ENCODE results near the gene BLTP2. TPM values are rescaled to one million over a fixed set of nuclear protein-coding genes. Genes with fewer than 3 reads are reported as not detected.
"Not testable (repeated sequence)": the region's sequence is repeated elsewhere in the genome, so short reads cannot be mapped to it uniquely, and the experiment has no call there.

BLTP2 gene
- 163 TPM for total RNA-seq
- long read RNA-seq, transcript KIAA0100-210 (11 exons, 1,582 nt): major isoform, 10 of 23 reads
- long read RNA-seq, partial matches to known transcripts: 3 of 23 reads
- long read RNA-seq, other reads (novel, unspliced or antisense): 10 of 23 reads

DNA sequence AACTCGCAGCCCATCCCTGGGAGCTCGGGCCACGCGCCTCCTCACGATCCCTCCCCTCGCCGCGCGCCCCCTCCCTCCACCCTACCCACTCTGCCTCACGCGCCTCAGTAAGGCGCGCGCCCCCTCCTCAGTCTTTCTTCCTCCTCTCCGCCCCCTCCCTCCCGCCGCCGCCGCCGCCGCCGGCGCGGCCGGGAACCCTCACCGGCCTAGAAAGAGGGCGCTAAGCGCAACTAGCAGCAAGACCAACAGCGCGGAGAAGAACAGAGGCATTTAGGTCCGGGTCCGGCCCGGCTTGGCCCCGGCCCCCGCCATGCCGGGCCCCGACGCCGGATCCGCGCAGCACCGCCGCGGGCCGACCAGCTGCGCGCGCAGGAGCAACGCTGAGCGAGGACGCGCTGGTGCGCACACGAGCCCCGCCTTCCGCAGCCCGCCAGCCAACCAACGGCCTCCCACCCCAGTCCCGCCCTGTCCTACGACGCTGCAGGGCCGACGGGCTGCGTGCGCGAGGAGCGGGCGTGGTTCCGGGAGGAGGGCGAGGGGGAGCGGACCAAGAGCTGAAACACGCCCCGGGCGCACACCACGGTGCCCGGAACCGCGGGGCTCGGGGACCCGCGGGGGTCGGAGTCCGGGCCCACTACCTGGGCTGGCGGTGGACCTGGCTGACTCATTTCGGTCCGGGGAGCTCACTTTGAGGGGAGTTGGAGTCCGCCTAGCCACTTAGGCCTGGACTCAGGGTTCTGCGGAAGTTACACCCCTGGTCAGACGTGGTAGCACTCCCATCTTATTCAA, at the start of gene BLTP2:
TSS of gene BLTP2 (minus strand) at position 372 of the 789 bp plus-strand sequence. CDS start at position 270, 102 bp downstream.
- peak; percentile 99 for DNase-seq (ENCODE audit: low spot score)

DNA sequence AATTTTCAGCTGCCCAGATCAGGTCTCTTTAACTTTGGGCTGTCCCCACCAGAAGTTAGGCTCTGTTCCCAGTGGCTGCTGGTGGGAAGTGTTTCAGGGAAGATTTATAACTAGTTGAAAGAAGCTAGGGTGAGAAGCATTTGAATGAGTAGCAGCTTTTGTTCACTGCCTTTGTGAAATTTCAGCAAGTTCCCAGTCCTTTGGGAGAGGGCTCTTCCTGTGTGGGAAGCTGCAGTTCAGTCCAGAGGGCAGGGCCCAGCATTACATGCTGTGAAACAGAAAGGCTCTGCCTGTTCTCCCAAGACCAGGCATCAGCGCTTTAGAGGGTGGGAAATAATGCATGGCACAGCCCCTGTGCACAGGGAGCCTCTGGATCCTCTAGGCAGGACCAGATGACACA, 48.9 kb upstream of the BLTP2 start:
- no peak for DNase-seq (ENCODE audit: low spot score)

DNA sequence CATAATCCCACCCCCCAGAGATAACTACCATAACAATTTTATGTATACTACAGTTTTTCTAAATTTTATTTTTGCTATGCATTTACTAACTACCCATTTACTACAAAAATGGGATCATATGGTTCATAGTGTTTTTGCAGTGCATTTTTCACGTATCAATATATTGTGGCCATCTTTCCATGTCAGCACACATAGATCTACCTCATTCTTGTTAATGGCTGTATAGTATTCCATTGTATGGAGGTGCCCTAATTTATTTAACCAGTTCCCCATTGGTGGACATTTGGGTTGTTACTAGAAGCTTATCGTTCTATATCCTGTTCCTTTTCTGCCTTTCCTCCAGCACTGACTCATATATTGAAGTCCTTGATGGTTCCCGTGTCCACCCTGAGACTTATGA, 44.1 kb upstream of the BLTP2 start:
- no peak for DNase-seq (ENCODE audit: low spot score)

DNA sequence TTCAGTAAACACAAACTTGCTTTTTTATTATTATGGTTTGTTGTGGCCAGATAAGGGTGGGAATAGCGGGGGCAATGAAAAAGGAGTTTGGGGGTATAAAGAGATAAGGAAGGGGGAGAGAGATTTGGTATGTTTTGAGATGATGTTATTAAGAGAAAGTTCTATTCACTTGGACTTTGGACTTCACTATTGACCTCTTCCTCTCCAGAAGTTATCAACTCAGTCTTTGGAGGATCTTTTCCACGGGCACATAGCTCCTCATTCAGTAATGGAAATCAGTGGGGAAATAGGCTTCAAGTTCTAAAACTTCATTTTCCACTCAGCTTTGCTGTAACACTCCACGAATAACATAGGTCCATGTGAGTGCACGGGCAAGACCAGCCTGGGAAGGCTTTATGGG, 43.5 kb upstream of the BLTP2 start:
- no peak for DNase-seq (ENCODE audit: low spot score)

DNA sequence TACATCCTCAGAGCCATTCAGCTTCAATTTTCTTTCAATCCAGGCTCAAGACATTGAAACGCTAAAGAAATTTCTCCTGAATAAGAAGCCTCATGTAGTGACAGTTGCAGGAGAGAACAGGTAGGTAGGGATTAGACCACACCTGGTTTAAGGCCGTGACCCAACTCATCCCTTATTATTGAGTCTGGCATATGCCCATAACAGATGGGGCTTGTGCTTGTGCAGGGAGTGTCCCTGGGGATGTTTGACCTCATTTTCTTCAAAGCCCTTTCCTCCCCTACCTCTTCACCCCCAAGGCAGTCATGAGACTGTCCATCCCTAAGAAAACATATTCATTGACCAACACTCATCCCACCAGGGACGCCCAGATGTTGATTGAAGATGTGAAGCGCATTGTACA, 41.3 kb upstream of the BLTP2 start:
- DNase-seq (ENCODE audit: low spot score): no peak

DNA sequence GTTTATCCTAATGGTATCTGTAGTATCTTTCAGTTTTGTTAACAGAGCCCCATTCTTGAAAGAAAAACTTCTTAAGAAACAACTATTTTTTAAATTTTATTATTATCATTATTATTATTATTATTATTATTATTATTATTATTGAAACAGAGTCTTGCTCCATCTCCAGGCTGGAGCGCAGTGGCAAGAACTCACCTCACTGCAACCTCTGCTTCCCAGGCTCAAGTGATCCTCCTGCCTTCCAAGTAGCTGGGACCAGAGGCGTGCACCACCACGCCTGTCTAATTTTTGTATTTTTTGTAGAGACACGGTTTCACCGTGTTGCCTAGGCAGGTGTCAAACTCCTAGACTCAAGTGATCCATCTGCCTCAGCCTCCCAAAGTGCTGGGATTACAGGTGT, 40.4 kb upstream of the BLTP2 start:
- DNase-seq (ENCODE audit: low spot score): peak; percentile 28

DNA sequence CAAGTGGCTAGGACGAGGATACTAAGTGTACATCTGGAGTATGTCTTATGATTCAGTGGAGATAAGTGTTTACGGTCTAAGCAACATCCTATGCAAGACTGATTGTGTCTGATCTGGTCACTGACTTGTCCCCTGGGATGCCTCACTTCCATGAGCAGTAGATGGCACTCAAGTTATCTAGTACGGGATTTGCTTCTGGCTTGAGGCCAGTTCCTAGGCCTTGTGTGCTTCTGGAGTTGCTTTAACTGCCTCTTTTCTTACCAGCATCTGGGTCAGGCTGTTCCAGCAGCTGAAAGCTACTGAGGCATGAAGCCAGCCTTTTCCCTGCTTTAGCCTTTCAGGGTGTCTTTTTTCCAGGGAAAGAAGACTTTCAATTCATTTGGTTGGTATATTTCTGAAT, 40.0 kb upstream of the BLTP2 start:
- peak; percentile 39 for DNase-seq (ENCODE audit: low spot score)

DNA sequence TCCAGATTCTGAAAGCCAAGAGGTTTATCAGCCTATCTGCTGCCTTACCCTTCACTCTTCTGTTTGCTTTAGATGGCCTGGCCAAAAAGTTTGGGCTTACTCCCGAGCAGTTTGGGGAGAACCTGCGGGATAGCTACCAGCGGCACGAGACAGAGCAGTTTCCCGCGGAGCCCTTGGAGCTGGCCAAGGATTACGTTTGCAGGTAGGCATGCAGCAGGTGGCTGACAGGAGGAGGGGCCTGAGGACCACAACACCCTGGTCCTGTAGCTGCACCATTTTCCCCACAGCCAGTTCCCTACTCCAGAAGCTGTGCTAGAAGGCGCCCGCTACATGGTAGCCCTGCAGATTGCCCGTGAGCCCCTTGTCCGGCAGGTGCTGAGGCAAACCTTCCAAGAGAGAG, 37.7 kb upstream of the BLTP2 start:
- DNase-seq (ENCODE audit: low spot score): peak; percentile 49

DNA sequence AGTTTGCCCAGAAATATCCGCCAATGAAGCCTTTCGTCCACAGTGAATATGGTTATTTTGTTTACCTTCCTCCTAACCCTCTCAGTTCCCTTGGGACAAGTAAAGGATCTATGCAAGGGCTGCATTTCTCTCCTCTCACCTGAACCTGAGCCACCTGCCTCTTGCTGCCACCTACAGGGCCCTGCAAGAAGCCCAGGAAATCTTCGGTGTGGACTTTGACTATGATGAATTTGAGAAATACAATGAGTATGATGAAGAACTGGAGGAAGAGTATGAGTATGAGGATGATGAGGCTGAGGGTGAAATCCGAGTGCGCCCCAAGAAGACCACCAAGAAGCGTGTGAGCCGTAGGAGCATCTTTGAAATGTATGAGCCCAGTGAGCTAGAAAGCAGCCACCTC, 31.0 kb upstream of the BLTP2 start:
- DNase-seq (ENCODE audit: low spot score): no peak

DNA sequence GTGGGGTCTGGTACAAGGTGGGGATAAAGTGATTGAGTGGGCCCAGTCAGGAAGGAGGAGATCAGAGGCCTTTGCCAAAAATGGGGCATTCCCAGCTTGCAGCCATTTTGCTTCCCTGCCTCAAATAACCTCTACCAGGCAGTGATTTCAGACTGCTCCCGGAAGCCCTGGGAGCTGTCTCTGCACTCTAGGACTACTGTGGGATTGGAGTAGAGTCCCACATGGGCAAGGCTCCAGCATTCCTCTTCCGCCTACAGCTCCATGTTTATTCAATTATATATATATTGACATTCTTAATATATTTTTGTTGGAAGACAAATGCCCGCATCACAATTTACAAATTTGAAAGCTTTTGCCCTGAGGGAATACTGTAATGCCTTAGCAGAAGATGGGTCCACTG, 30.5 kb upstream of the BLTP2 start:
- no peak for DNase-seq (ENCODE audit: low spot score)

DNA sequence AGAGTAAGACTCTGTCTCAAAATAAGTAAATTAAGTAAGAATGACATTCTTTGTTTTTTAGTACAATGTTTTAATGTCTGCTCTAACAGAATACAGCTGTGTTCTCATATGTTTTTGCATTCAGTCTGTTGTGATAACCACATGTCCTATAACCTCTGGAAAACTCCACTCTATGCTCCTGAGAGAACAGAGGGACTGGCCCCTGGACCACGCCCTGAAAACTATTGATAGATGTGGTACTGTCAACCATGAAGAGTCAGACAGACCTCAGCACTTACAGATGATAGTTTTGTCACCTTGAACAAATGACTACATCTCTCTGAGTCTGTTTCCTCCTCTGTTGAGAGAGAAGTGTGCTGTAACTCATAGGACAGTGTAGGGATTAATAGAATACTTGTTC, 25.0 kb upstream of the BLTP2 start:
- peak; percentile 51 for DNase-seq (ENCODE audit: low spot score)

DNA sequence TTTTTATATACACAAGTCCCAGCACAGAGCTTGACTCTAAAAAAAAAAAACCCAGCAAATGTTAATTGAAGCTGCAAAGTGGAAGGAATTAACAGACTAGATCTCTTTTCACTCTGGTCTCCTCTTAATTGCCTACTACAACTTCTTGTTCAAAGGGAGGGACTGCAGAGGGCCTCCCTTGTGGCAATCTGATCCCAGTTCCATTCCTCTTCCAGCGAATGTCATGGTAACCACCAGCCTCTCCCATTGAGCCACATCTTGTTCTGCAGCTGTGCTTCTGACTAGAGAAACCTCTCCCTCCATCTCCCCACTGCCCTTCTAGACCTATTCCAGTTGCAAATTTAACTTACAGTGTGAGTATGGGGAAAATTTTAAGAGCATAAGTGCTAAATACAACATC, 22.9 kb upstream of the BLTP2 start:
- DNase-seq (ENCODE audit: low spot score): no peak

DNA sequence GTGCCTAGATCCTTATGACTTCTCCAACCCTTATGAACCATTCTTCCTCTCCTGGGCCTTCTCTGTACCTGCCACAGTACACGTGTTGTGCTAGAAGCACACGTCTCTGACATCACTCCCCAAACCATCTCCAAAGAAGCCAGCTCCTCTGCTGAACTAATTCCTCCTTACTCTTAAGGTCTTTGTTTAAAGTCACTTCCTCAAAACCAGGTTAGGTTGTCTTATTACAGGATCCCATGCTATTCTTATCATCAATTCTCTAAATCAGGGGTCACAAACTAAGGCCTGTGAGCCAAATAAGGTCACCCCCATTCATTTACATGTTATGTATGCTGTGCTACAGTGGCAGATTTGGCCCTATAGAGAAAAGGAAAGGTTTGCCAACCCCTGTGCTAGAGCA, 21.0 kb upstream of the BLTP2 start:
- DNase-seq (ENCODE audit: low spot score): no peak

DNA sequence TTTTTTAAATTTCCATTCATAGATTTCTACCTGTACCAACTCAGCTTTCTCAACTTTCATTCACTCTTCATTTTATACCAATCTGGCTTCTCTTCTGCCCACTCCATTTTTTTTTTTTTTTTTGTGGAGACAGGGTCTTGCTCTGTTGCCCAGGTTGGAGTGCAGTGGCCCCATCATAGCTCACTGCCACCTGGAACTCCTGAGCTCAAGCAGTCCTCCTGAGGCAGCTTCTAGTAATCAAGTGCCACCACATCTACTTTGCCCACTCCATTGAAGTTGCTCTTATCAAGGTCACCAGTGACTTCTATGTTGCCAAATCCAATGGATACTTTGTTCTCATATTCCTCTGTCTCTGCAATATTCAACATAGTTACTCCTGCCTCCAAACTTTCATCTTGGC, 18.8 kb upstream of the BLTP2 start:
- no peak for DNase-seq (ENCODE audit: low spot score)

DNA sequence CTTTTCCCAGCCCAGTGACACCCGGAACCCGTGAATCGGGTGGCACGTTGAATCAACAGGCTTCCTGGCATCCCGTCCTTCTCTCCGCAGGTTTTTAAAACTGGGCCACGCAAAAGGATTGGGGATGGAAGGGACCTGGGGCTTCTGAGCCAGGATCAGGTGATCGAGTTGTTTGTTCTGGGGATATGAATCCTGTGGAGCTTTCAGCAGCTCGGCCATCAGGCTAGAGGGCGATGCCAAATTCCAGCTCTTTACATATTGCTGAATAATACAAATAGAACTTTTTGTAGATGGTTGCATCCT, 17.5 kb upstream of the BLTP2 start:
- no peak for DNase-seq (ENCODE audit: low spot score)

DNA sequence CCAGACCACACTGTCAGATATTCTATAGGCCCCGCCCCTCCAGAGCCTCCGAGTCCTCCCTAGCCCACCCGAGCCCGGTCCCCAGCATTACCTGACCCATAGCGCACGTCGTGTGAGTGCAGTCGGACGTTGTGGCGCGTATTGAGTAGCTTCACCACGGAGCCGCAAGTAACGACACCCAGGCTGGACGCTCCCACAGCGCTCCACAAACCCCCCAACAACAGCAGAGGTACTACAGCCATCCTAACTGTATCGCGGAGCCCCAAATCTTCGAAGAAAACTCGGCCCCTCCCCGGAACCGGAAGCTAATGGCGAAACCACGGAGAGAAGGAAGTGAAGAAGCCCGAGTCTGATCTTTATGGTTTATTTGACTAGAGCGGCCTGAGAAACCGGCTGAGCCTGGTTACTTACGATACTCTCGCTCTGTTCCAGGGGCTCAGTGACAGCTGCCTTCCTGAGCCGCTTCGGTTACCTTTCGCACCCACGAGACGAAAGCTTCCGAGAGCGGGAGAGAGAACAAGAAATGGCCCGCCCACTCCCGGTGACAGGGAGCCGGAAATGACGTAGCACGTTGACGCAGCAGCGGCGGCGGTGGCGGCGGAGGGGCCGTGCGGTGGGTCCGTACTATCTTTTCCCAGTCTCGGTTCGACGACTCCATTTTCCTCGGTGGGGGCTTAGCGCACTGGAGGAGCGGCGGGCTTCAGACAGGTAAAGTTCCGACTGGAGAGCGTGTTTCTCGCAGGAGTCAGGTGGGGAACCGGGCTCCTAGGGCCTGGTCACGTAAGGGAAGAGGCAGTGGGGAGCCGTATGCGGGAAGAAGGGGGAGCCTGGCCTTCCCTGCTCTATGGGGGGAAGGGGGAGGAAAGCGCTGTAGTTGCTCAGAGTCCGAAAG, 16.9 kb upstream of the BLTP2 start, which contains the start of the genes SDF2 and SUPT6H:
TSS of gene SDF2 (minus strand) at position 272 of the 892 bp plus-strand sequence. CDS start at position 242, 30 bp downstream.
TSS of gene SUPT6H (plus strand) at position 571 of the 892 bp plus-strand sequence. CDS start 11,197 bp downstream, outside the sequence.
- DNase-seq (ENCODE audit: low spot score): peak; percentile 97

DNA sequence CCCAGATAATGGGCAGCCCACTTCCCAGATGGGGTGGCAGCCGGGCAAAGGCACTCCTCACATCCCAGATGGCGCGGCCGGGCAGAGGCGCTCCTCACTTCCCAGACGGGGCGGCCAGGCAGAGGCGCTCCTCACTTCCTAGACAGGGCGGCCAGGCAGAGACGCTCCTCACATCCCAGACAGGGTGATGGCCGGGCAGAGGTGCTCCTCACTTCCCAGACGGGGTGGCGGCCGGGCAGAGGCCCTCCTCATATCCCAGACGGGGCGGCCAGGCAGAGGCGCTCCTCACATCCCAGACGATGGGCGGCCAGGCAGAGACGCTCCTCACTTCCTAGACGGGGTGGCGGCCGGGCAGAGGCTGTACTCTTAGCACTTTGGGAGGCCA, 14.5 kb upstream of the BLTP2 start:
- DNase-seq (ENCODE audit: low spot score): not testable (repeated sequence)

DNA sequence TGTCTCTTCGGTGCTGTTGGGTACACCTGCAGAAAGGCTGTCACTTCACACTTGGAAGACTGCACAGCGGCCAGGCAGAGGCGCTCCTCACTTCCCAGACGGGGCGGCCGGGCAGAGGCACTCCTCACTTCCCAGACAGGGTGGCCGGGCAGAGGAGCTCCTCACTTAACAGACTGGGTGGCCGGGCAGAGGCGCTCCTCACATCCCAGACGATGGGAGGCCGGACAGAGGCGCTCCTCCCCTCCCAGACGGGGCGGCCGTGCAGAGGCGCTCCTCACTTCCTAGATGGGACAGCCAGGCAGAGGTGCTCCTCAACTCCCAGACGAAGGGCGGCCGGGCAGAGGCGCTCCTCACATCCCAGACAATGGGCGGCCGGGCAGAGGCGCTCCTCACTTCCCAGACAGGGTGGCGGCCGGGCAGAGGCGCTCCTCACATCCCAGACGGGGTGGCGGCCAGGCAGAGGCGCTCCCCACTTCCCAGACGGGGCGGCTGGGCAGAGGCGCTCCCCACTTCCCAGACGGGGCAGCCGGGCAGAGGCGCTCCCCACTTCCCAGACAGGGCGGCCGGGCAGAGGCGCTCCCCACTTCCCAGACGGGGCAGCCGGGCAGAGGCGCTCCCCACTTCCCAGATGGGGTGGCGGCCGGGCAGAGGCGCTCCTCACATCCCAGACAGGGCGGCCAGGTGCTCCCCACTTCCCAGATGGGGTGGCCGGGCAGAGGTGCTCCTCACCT, 14.0 kb upstream of the BLTP2 start:
- peak; percentile 69 for DNase-seq (ENCODE audit: low spot score)

DNA sequence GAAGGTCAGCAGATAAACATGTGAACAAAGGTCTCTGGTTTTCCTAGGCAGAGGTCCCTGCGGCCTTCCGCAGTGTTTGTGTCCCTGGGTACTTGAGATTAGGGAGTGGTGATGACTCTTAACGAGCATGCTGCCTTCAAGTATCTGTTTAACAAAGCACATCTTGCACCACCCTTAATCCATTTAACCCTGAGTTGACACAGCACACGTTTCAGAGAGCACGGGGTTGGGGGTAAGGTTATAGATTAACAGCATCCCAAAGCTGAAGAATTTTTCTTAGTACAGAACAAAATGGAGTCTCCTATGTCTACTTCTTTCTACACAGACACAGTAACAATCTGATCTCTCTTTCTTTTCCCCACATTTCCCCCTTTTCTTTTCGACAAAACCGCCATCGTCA, 13.4 kb upstream of the BLTP2 start:
- not testable (repeated sequence) for DNase-seq (ENCODE audit: low spot score)

DNA sequence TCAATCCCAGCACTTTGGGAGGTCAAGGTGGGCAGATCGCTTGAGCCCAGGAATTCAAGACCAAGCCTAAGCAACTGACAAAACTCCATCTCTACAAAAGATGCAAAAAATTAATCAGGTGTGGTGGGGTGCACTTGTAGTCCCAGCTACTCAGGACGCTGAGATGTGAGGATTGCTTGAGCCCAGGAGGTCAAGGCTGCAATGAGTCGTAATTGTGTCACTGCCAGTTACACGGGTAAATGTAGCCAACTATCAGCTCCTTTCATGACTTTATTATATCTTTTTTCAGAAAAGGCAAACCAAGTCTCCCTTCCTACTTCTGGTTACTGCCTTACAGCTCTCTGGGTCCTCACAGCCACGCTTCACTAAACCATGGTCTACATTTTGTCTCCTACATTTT, 12.8 kb upstream of the BLTP2 start:
- no peak for DNase-seq (ENCODE audit: low spot score)

DNA sequence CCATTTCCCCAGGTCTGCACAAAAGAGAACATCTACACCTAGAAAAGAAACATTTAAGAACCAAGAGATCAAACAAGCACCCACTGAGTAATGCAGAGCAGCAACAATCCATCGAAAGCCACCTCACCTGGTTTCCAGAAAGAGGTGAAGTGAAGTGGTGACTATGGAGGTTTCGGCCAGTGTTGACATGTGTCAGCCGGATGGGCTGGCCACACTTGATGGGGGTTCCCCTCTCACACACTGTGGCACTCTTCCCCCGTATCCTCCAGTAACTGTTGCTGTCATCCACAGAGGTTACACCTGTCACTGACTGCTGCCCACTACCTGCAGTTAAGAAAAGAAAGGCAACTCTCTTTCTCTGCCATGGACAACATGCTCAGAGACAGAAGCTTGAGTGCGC, 10.2 kb upstream of the BLTP2 start:
- no peak for DNase-seq (ENCODE audit: low spot score)
